ENCODE results near the gene KNOP1.

- TF ChIP-seq CTCF (conservative IDR thresholded peaks at IDR 0.05; ENCODE audit: low read depth, low read length) (no peak), EZH2 (IDR thresholded peaks at IDR 0.05; ENCODE audit: low read length, unreplicated experiment) (no peak)
These were observed 13.5 kb downstream of the KNOP1 start for GRCh38 chr16:19704321-19705145.

Data from PC-3 (cell line).